ENCODE data around the gene CDHR2.

- TF ChIP-seq CTCF (IDR thresholded peaks at IDR 0.05) (no peak), ATF2 (CRISPR knock-in tag; IDR thresholded peaks at IDR 0.05; ENCODE audit: borderline replicate concordance, low read depth) (no peak), PREB (CRISPR knock-in tag; IDR thresholded peaks at IDR 0.05; ENCODE audit: borderline replicate concordance) (no peak), HMGA2 (CRISPR knock-in tag; IDR thresholded peaks at IDR 0.05) (no peak), ZNF425 (CRISPR knock-in tag; conservative IDR thresholded peaks at IDR 0.05) (no peak), IRF2 (CRISPR knock-in tag; IDR thresholded peaks at IDR 0.05; ENCODE audit: borderline replicate concordance, low read depth) (no peak), EMX1 (CRISPR knock-in tag; IDR thresholded peaks at IDR 0.05) (no peak), CREM (CRISPR knock-in tag; IDR thresholded peaks at IDR 0.05) (no peak), ZBTB21 (CRISPR knock-in tag; IDR thresholded peaks at IDR 0.05; ENCODE audit: borderline replicate concordance) (no peak), PRDM15 (CRISPR knock-in tag; IDR thresholded peaks at IDR 0.05) (no peak)
- TF ChIP-seq, protein P1, sequence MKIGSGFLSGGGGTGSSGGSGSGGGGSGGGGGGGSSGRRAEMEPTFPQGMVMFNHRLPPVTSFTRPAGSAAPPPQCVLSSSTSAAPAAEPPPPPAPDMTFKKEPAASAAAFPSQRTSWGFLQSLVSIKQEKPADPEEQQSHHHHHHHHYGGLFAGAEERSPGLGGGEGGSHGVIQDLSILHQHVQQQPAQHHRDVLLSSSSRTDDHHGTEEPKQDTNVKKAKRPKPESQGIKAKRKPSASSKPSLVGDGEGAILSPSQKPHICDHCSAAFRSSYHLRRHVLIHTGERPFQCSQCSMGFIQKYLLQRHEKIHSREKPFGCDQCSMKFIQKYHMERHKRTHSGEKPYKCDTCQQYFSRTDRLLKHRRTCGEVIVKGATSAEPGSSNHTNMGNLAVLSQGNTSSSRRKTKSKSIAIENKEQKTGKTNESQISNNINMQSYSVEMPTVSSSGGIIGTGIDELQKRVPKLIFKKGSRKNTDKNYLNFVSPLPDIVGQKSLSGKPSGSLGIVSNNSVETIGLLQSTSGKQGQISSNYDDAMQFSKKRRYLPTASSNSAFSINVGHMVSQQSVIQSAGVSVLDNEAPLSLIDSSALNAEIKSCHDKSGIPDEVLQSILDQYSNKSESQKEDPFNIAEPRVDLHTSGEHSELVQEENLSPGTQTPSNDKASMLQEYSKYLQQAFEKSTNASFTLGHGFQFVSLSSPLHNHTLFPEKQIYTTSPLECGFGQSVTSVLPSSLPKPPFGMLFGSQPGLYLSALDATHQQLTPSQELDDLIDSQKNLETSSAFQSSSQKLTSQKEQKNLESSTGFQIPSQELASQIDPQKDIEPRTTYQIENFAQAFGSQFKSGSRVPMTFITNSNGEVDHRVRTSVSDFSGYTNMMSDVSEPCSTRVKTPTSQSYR (CRISPR knock-in tag; IDR thresholded peaks at IDR 0.05), result no peak
- TF ChIP-seq, protein P2, sequence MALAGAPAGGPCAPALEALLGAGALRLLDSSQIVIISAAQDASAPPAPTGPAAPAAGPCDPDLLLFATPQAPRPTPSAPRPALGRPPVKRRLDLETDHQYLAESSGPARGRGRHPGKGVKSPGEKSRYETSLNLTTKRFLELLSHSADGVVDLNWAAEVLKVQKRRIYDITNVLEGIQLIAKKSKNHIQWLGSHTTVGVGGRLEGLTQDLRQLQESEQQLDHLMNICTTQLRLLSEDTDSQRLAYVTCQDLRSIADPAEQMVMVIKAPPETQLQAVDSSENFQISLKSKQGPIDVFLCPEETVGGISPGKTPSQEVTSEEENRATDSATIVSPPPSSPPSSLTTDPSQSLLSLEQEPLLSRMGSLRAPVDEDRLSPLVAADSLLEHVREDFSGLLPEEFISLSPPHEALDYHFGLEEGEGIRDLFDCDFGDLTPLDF (CRISPR knock-in tag; IDR thresholded peaks at IDR 0.05), result no peak
Measured at GRCh38 chr5:176540476-176540899, 8.7 kb upstream of the CDHR2 start.
